ENCODE data around the gene HECTD4. TPM values are rescaled to one million over a fixed set of nuclear protein-coding genes. Genes with fewer than 3 reads are reported as not detected.
A peak's percentile ranks its signal among the peaks of the same experiment; 100 is the strongest.

Gene HECTD4
- total and polyA plus RNA-seq, 9 of the 15 experiments (the other 6 are each of a cell fraction or from before 2014, with no cell fraction given) = 3.5 to 33.3 (median 13.5) TPM

GRCh38 chr12:112170376-112170775 is 211.9 kb downstream of the HECTD4 start (continued):
- TF ChIP-seq HBP1 (CRISPR knock-in tag; IDR thresholded peaks at IDR 0.05) = no peak
- TF ChIP-seq HIVEP1 (CRISPR knock-in tag; IDR thresholded peaks at IDR 0.05) = no peak
- TF ChIP-seq SREBF1 (IDR thresholded peaks at IDR 0.05; ENCODE audit: borderline replicate concordance, low read depth, low read length) = no peak
- no peak for TF ChIP-seq RBM34 (IDR thresholded peaks at IDR 0.05; ENCODE audit: borderline replicate concordance, insufficient read depth, low read length)
- TF ChIP-seq USF1 (CRISPR knock-in tag; IDR thresholded peaks at IDR 0.05) = no peak
- TF ChIP-seq, protein P1, sequence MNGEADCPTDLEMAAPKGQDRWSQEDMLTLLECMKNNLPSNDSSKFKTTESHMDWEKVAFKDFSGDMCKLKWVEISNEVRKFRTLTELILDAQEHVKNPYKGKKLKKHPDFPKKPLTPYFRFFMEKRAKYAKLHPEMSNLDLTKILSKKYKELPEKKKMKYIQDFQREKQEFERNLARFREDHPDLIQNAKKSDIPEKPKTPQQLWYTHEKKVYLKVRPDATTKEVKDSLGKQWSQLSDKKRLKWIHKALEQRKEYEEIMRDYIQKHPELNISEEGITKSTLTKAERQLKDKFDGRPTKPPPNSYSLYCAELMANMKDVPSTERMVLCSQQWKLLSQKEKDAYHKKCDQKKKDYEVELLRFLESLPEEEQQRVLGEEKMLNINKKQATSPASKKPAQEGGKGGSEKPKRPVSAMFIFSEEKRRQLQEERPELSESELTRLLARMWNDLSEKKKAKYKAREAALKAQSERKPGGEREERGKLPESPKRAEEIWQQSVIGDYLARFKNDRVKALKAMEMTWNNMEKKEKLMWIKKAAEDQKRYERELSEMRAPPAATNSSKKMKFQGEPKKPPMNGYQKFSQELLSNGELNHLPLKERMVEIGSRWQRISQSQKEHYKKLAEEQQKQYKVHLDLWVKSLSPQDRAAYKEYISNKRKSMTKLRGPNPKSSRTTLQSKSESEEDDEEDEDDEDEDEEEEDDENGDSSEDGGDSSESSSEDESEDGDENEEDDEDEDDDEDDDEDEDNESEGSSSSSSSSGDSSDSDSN (IDR thresholded peaks at IDR 0.05; ENCODE audit: borderline replicate concordance in 1 of 2, low read depth in 2 of 2, low read length in 2 of 2) = no peak
- no peak for TF ChIP-seq MYC (IDR thresholded peaks at IDR 0.05; ENCODE audit: low read depth, low read length)
- TF ChIP-seq MYC (CRISPR knock-in tag; IDR thresholded peaks at IDR 0.05; ENCODE audit: borderline replicate concordance, low read depth) = no peak
- no peak for TF ChIP-seq ZNF212 (CRISPR knock-in tag; IDR thresholded peaks at IDR 0.05)
- no peak for TF ChIP-seq DLX4 (CRISPR knock-in tag; IDR thresholded peaks at IDR 0.05)
- TF ChIP-seq TOE1 (IDR thresholded peaks at IDR 0.05; ENCODE audit: borderline replicate concordance) = no peak
- TF ChIP-seq TOE1 (CRISPR knock-in tag; IDR thresholded peaks at IDR 0.05; ENCODE audit: borderline replicate concordance, low read depth) = no peak
- TF ChIP-seq PCBP1 (IDR thresholded peaks at IDR 0.05; ENCODE audit: low read depth, low read length, poor library complexity, severe bottlenecking) = no peak
- TF ChIP-seq CSDE1 (IDR thresholded peaks at IDR 0.05) = no peak
- 0 out of 2 replicates have a peak, but pooled peaks have one; percentile 13 for TF ChIP-seq HCFC1 (IDR thresholded peaks at IDR 0.05; ENCODE audit: low read depth, low read length)
- no peak for TF ChIP-seq ADNP (tag; IDR thresholded peaks at IDR 0.05)
- TF ChIP-seq, protein P2, sequence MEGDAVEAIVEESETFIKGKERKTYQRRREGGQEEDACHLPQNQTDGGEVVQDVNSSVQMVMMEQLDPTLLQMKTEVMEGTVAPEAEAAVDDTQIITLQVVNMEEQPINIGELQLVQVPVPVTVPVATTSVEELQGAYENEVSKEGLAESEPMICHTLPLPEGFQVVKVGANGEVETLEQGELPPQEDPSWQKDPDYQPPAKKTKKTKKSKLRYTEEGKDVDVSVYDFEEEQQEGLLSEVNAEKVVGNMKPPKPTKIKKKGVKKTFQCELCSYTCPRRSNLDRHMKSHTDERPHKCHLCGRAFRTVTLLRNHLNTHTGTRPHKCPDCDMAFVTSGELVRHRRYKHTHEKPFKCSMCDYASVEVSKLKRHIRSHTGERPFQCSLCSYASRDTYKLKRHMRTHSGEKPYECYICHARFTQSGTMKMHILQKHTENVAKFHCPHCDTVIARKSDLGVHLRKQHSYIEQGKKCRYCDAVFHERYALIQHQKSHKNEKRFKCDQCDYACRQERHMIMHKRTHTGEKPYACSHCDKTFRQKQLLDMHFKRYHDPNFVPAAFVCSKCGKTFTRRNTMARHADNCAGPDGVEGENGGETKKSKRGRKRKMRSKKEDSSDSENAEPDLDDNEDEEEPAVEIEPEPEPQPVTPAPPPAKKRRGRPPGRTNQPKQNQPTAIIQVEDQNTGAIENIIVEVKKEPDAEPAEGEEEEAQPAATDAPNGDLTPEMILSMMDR (IDR thresholded peaks at IDR 0.05 in 2 of 3, conservative IDR thresholded peaks at IDR 0.05 in 1 of 3; ENCODE audit: insufficient read depth in 2 of 3, low read depth in 1 of 3, low read length in 3 of 3) = peak; percentile 75 to 85 (median 77)
- no peak for TF ChIP-seq BRCA1 (IDR thresholded peaks at IDR 0.05)
- TF ChIP-seq BRCA1 (CRISPR knock-in tag; IDR thresholded peaks at IDR 0.05) = no peak
- no peak for TF ChIP-seq ELF1 (tag; IDR thresholded peaks at IDR 0.05)
- no peak for TF ChIP-seq TCFL5 (CRISPR knock-in tag; conservative IDR thresholded peaks at IDR 0.05)
- TF ChIP-seq CHCHD3 (CRISPR knock-in tag; IDR thresholded peaks at IDR 0.05) = no peak
- TF ChIP-seq ZNF263 (CRISPR knock-in tag; IDR thresholded peaks at IDR 0.05; ENCODE audit: borderline replicate concordance) = no peak
- TF ChIP-seq SMARCB1 (IDR thresholded peaks at IDR 0.05; ENCODE audit: insufficient read length, low read depth) = no peak

All from K562 (cell line).